K562 (cell line): ENCODE results near the gene PDIA5.

Source experiments
- CC2D1A ChIP-seq: fragments of 450-650 bp; IDR thresholded peaks from 2 replicates; pipeline ENCODE4 v1.6.1; 2017; ENCODE audit warnings: mild to moderate bottlenecking
- CHD2 ChIP-seq: IDR thresholded peaks from 2 replicates; pipeline ENCODE4 v1.6.1; 2011; ENCODE audit warnings: low read depth, low read length
- DPF2 ChIP-seq: fragments of 450-650 bp; IDR thresholded peaks from 2 replicates; pipeline ENCODE4 v1.6.1; 2016
- EZH2 ChIP-seq: IDR thresholded peaks from 2 replicates; pipeline ENCODE4 v1.6.1; 2012; ENCODE audit warnings: low read depth, mild to moderate bottlenecking, inconsistent platforms, low read length, borderline replicate concordance
- POLR2A ChIP-seq: fragments of 450-650 bp; conservative IDR thresholded peaks from 2 replicates; pipeline ENCODE4 v1.6.1; 2016
- SAFB2 ChIP-seq: fragments of 200-400 bp; formaldehyde crosslinking; IDR thresholded peaks from 2 replicates; pipeline ENCODE4 v1.6.1; 2018; ENCODE audit warnings: borderline replicate concordance, low read length, low read depth, moderate library complexity; ENCODE audit not compliant: severe bottlenecking
- XRCC4 ChIP-seq: IDR thresholded peaks from one replicate; pipeline ENCODE4 v1.6.1; 2011; ENCODE audit not compliant: insufficient read depth, insufficient read length; ENCODE audit errors: extremely low read depth
- ZBED1 ChIP-seq: IDR thresholded peaks from 2 replicates; pipeline ENCODE4 v1.6.1; 2014
- ZNF785 ChIP-seq: fragments of 250-450 bp; sonication (Bioruptor Pico); IDR thresholded peaks from 2 replicates; pipeline ENCODE4 v1.4.0; 2020; ENCODE audit warnings: mild to moderate bottlenecking
- TF ChIP-seq, protein P1 (sequence below): fragments of 200-800 bp; sonication (Bioruptor generic); IDR thresholded peaks from 2 replicates; pipeline ENCODE4 v1.6.1; 2017; ENCODE audit warnings: missing genetic modification characterization, missing compliant biosample characterization
- TF ChIP-seq, protein P2 (sequence below), 3 experiments: IDR thresholded peaks in 2 of 3; conservative IDR thresholded peaks in 1 of 3; 2 replicates each; pipeline ENCODE4 v1.5.1; 2011 to 2012; ENCODE audit warnings: low read length in 3 of 3, mild to moderate bottlenecking in 3 of 3, control low read depth in 2 of 3, improper control_type of control experiment in 1 of 3, inconsistent platforms in 1 of 3, low read depth in 1 of 3, mixed read lengths in 1 of 3, moderate library complexity in 1 of 3; ENCODE audit not compliant: insufficient read depth in 2 of 3
- TF ChIP-seq, protein P3 (sequence below), 2 experiments: fragments of 450-650 bp; conservative IDR thresholded peaks; 2 replicates each; pipeline ENCODE4 v1.6.1; 2017; ENCODE audit warnings: mild to moderate bottlenecking in 2 of 2, moderate library complexity in 2 of 2

DNA sequence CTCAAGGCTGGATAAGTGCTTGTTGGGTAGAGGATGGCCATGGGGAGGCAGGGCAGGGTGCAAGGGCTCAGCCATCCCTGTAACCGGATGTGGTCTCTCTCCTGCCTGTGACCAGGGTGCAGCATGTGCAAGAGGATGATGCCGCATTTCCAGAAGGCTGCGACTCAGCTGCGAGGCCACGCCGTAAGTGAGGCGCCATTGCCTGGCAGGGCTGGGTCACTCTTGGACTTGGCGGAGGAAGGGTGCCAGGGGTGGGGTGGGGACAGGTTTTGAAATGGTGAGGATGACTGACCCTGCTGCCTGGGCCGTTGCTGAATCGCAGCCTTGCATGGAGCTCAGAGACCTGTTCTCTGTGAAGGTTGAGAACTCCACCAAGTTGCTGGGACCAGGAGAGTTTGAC lies 49.3 kb downstream of the PDIA5 start:
- TF ChIP-seq, protein P1, sequence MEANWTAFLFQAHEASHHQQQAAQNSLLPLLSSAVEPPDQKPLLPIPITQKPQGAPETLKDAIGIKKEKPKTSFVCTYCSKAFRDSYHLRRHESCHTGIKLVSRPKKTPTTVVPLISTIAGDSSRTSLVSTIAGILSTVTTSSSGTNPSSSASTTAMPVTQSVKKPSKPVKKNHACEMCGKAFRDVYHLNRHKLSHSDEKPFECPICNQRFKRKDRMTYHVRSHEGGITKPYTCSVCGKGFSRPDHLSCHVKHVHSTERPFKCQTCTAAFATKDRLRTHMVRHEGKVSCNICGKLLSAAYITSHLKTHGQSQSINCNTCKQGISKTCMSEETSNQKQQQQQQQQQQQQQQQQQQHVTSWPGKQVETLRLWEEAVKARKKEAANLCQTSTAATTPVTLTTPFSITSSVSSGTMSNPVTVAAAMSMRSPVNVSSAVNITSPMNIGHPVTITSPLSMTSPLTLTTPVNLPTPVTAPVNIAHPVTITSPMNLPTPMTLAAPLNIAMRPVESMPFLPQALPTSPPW (CRISPR knock-in tag): no peak
- no peak for TF ChIP-seq CHD2
- TF ChIP-seq CC2D1A: no peak
- TF ChIP-seq SAFB2: no peak
- TF ChIP-seq, protein P2, sequence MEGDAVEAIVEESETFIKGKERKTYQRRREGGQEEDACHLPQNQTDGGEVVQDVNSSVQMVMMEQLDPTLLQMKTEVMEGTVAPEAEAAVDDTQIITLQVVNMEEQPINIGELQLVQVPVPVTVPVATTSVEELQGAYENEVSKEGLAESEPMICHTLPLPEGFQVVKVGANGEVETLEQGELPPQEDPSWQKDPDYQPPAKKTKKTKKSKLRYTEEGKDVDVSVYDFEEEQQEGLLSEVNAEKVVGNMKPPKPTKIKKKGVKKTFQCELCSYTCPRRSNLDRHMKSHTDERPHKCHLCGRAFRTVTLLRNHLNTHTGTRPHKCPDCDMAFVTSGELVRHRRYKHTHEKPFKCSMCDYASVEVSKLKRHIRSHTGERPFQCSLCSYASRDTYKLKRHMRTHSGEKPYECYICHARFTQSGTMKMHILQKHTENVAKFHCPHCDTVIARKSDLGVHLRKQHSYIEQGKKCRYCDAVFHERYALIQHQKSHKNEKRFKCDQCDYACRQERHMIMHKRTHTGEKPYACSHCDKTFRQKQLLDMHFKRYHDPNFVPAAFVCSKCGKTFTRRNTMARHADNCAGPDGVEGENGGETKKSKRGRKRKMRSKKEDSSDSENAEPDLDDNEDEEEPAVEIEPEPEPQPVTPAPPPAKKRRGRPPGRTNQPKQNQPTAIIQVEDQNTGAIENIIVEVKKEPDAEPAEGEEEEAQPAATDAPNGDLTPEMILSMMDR (IDR thresholded peaks at IDR 0.05 in 2 of 3, conservative IDR thresholded peaks at IDR 0.05 in 1 of 3; ENCODE audit: insufficient read depth in 2 of 3, low read depth in 1 of 3, low read length in 3 of 3): no peak
- TF ChIP-seq ZBED1: no peak
- TF ChIP-seq ZNF785 (CRISPR knock-in tag): no peak
- no peak for TF ChIP-seq EZH2
- no peak for TF ChIP-seq POLR2A
- TF ChIP-seq, protein P3, sequence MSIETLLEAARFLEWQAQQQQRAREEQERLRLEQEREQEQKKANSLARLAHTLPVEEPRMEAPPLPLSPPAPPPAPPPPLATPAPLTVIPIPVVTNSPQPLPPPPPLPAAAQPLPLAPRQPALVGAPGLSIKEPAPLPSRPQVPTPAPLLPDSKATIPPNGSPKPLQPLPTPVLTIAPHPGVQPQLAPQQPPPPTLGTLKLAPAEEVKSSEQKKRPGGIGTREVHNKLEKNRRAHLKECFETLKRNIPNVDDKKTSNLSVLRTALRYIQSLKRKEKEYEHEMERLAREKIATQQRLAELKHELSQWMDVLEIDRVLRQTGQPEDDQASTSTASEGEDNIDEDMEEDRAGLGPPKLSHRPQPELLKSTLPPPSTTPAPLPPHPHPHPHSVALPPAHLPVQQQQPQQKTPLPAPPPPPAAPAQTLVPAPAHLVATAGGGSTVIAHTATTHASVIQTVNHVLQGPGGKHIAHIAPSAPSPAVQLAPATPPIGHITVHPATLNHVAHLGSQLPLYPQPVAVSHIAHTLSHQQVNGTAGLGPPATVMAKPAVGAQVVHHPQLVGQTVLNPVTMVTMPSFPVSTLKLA (conservative IDR thresholded peaks at IDR 0.05): no peak
- no peak for TF ChIP-seq XRCC4
- no peak for TF ChIP-seq DPF2
